Peyer's patch (tissue), 4 donors: ENCODE data around the gene AFF2. TPM values are rescaled to one million over a fixed set of nuclear protein-coding genes. Genes with fewer than 3 reads are reported as not detected.

Experiments
- DNase-seq, 3 donors: peaks; one replicate each; pipeline ENCODE4 v3.0.0-alpha.2; 2017 to 2019
- H3K27ac ChIP-seq, 4 donors: fragments of 200-600 bp; sonication (generic); one replicate each; pipeline ENCODE4 v1.5.1; 2016 to 2019
- H3K27me3 ChIP-seq, 2 donors: fragments of 200-600 bp; sonication (generic); one replicate each; pipeline ENCODE4 v1.5.1; 2019
- H3K36me3 ChIP-seq, 3 donors: fragments of 200-600 bp; sonication (generic); one replicate each; pipeline ENCODE4 v1.5.1; 2016 to 2019
- H3K4me1 ChIP-seq, 4 donors: fragments of 200-600 bp; sonication (generic); one replicate each; pipeline ENCODE4 v1.5.1; 2016 to 2019
- H3K4me3 ChIP-seq, 4 donors: fragments of 200-600 bp; sonication (generic); 1 replicate in 3 of 4; 2 replicates in 1 of 4; pipeline ENCODE4 v1.5.1; 2016 to 2019; ENCODE audit warnings: mild to moderate bottlenecking in 1 of 4
- H3K9me3 ChIP-seq, 4 donors: fragments of 200-600 bp; sonication (generic); one replicate each; pipeline ENCODE4 v1.5.1; 2016 to 2019; ENCODE audit warnings: mild to moderate bottlenecking in 1 of 4
- CTCF ChIP-seq, 6 experiments: fragments of 450-650 bp in 4 of 6; fragments of 200-600 bp in 2 of 6; sonication (generic) in 1 of 6; IDR thresholded peaks; one replicate each; pipeline ENCODE4 v1.5.1; 2017 to 2019; ENCODE audit warnings: antibody characterized with exemption in 6 of 6, mild to moderate bottlenecking in 3 of 6, moderate library complexity in 1 of 6
- POLR2A ChIP-seq, 2 donors: fragments of 450-650 bp; IDR thresholded peaks; one replicate each; pipeline ENCODE4 v1.5.1; 2017; ENCODE audit warnings: antibody characterized with exemption in 2 of 2, mild to moderate bottlenecking in 2 of 2, moderate library complexity in 2 of 2
- total RNA-seq, 4 donors: library from RNA; depleted of rRNA; stranded (reverse); fragments of >200 nt; gene quantifications; one replicate each; pipeline ENCODE4 v1.1.0, GENCODE V29; 2016

The AFF2 gene
- total RNA-seq, 4 donors from 2014 or later = 0.18 to 2.5 (median 1.9) TPM; not detected in 1

DNA sequence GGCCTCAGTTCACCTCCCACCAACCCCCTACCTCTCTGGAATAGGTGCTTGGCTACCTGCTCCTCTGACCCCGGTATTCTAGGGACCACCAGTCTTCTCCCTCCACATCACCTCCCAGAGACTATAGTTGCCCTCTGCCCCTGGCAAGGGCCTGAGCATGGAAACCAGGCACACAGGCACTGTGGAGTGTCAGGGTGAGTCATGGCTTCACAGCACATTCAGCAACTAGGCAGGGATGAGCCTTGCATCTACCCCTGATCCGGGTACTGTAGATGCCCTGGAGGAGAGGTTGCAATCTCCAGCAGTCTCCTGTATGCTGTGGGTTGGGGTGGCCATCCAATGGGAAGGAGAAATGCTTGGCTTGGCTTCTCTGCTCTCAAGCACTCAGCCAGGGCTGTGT, 532.0 kb downstream of the AFF2 start:
- Histone ChIP-seq H3K4me3 (no peak overlapping the region), H3K27ac (no peak overlapping the region), H3K36me3 (no peaks in the 10 kb centered on the region), H3K27me3 (no peaks in the 10 kb centered on the region), H3K9me3 (no peaks in the 10 kb centered on the region), H3K4me1 (no peaks in the 10 kb centered on the region)
- TF ChIP-seq POLR2A (IDR thresholded peaks at IDR 0.05) = no peak
- TF ChIP-seq CTCF (IDR thresholded peaks at IDR 0.05) = no peak
- DNase-seq = no peak

- no peaks in the 10 kb centered on the region for H3K4me1 ChIP-seq
- H3K27me3 ChIP-seq = no peaks in the 10 kb centered on the region
Observed at GRCh38 chrX:149036086-149036485, 535.7 kb downstream of the AFF2 start.

DNA sequence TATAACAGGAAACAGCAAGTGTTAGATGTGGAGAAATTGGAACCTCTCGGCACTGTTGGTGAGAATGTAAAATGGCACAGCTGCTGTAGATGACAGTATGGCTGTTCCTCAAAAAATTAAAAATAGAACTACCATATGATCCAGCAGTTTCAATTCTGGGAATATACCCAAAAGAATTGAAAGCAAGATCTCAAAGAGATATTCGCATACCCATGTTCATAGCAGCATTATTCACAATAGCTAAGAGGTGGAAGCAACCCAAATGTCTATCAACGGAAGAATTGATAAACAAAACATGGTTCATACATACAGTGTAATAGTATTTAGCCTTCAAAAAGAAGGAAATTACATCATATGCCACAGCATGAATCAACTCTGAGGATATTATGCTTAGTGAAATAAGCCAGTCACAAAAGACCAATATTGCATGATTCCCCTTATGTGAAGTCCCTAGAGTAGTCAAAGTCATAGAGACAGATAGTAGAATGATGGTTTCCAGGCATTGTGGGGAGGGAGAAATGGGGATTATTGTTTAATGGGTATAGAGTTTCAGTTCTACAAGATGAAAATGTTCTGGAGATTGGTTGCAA, 537.0 kb downstream of the AFF2 start:
- Histone ChIP-seq H3K4me3 (no peak overlapping the region), H3K9me3 (no peaks in the 10 kb centered on the region), H3K4me1 (no peaks in the 10 kb centered on the region), H3K36me3 (no peaks in the 10 kb centered on the region), H3K27ac (no peak overlapping the region), H3K27me3 (no peaks in the 10 kb centered on the region)
- TF ChIP-seq POLR2A (IDR thresholded peaks at IDR 0.05) = no peak
- DNase-seq = no peak

More at GRCh38 chrX:149036086-149036485, 535.7 kb downstream of the AFF2 start:
- DNase-seq = no peak
- H3K4me3 ChIP-seq = no peak overlapping the region
- no peaks in the 10 kb centered on the region for H3K36me3 ChIP-seq
- TF ChIP-seq CTCF (IDR thresholded peaks at IDR 0.05) (no peak), POLR2A (IDR thresholded peaks at IDR 0.05) (no peak)
- H3K27ac ChIP-seq = no peak overlapping the region
- H3K9me3 ChIP-seq = no peaks in the 10 kb centered on the region

DNA sequence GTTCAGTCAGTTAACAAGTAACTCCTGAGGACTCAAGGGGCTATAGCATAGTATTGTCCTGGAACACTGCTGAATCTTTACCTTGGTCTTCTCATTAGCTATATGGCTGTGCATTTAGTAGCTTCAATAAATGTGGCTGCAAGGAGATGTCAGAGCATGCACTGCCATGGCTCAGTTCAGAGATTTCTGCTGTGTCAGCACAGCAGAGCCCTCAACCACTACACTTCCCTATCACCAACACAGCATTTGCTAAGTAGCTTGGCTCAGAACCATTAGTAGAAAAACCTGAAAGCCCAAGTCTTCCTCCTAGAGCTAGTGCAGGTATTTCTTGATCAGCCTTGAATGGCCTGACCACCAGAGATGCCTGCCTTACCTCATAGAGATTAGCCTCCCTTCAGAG, 538.6 kb downstream of the AFF2 start:
- Histone ChIP-seq H3K27me3 (no peaks in the 10 kb centered on the region), H3K36me3 (no peaks in the 10 kb centered on the region), H3K4me1 (no peaks in the 10 kb centered on the region), H3K27ac (no peak overlapping the region), H3K9me3 (no peaks in the 10 kb centered on the region), H3K4me3 (no peak overlapping the region)
- DNase-seq = no peak
- TF ChIP-seq POLR2A (IDR thresholded peaks at IDR 0.05) (no peak), CTCF (IDR thresholded peaks at IDR 0.05) (no peak)

- no peaks in the 10 kb centered on the region for H3K27me3 ChIP-seq
- no peak overlapping the region for H3K4me3 ChIP-seq
- TF ChIP-seq CTCF (IDR thresholded peaks at IDR 0.05) (no peak), POLR2A (IDR thresholded peaks at IDR 0.05) (no peak)
- H3K36me3 ChIP-seq = no peaks in the 10 kb centered on the region
- DNase-seq = no peak
- H3K4me1 ChIP-seq = no peaks in the 10 kb centered on the region
- no peak overlapping the region for H3K27ac ChIP-seq
- no peaks in the 10 kb centered on the region for H3K9me3 ChIP-seq
Observed at GRCh38 chrX:149040873-149041535, 540.6 kb downstream of the AFF2 start.

GRCh38 chrX:149043401-149043800, 543.0 kb downstream of the AFF2 start:
- no peak overlapping the region for H3K4me3 ChIP-seq
- no peaks in the 10 kb centered on the region for H3K9me3 ChIP-seq
- TF ChIP-seq POLR2A (IDR thresholded peaks at IDR 0.05) (no peak), CTCF (IDR thresholded peaks at IDR 0.05) (no peak)
- H3K4me1 ChIP-seq = no peaks in the 10 kb centered on the region
- no peaks in the 10 kb centered on the region for H3K27me3 ChIP-seq
- no peaks in the 10 kb centered on the region for H3K36me3 ChIP-seq
- no peak for DNase-seq
- H3K27ac ChIP-seq = no peak overlapping the region
